GM20000 (cell line): ENCODE measurements around the gene SLC2A8.

Source experiments
- DNase-seq: peaks from one replicate; pipeline ENCODE4 v3.0.0; 2012; ENCODE audit warnings: low spot score
- CTCF ChIP-seq: IDR thresholded peaks from 2 replicates; pipeline ENCODE4 v1.5.1; 2012; ENCODE audit warnings: mild to moderate bottlenecking, control low read depth; ENCODE audit errors: extremely low read depth, missing control alignments

SLC2A8 gene

GRCh38 chr9:127452691-127453090 lies 55.7 kb downstream of the SLC2A8 start:
- no peak for DNase-seq
- no peak for TF ChIP-seq CTCF

GRCh38 chr9:127455324-127455992 lies 58.5 kb downstream of the SLC2A8 start:
- TF ChIP-seq CTCF, result no peak
- no peak for DNase-seq

GRCh38 chr9:127457191-127457878 lies 60.4 kb downstream of the SLC2A8 start:
- TF ChIP-seq CTCF, result no peak
- no peak for DNase-seq
